K562 (cell line): Measurements from ENCODE around the gene POLD3. TPM values are rescaled to one million over a fixed set of nuclear protein-coding genes. Genes with fewer than 3 reads are reported as not detected.

Source experiments
- ATF6 ChIP-seq: sonication (generic); formaldehyde crosslinking; IDR thresholded peaks from 2 replicates; pipeline ENCODE4 v1.4.0; 2020; ENCODE audit warnings: mild to moderate bottlenecking, missing genetic modification reagents
- CGGBP1 ChIP-seq: fragments of 250-450 bp; sonication (Bioruptor Pico); IDR thresholded peaks from 2 replicates; pipeline ENCODE4 v1.9.0; 2021; ENCODE audit warnings: mild to moderate bottlenecking
- CHD2 ChIP-seq: IDR thresholded peaks from 2 replicates; pipeline ENCODE4 v1.6.1; 2011; ENCODE audit warnings: low read depth, low read length
- DACH1 ChIP-seq: fragments of 450-650 bp; IDR thresholded peaks from 2 replicates; pipeline ENCODE4 v1.6.1; 2018; ENCODE audit not compliant: partially characterized antibody
- POLR2AphosphoS5 ChIP-seq: IDR thresholded peaks from 2 replicates; pipeline ENCODE4 v1.6.1; 2011; ENCODE audit warnings: mild to moderate bottlenecking, low read depth, low read length, moderate library complexity; ENCODE audit not compliant: control insufficient read depth, insufficient read depth
- RERE ChIP-seq: sonication (generic); formaldehyde crosslinking; IDR thresholded peaks from 2 replicates; pipeline ENCODE4 v1.8.0; 2023; ENCODE audit warnings: missing genetic modification reagents, mild to moderate bottlenecking, borderline replicate concordance
- SMAD4 ChIP-seq: fragments of 250-450 bp; sonication (Bioruptor Pico); conservative IDR thresholded peaks from 2 replicates; pipeline ENCODE4 v1.8.0; 2021; ENCODE audit warnings: inconsistent platforms, mild to moderate bottlenecking, moderate library complexity
- STAT6 ChIP-seq: sonication (generic); formaldehyde crosslinking; IDR thresholded peaks from 2 replicates; pipeline ENCODE4 v1.8.1; 2023; ENCODE audit warnings: mild to moderate bottlenecking, missing genetic modification reagents
- TAF7 ChIP-seq: fragments of 450-650 bp; IDR thresholded peaks from 2 replicates; pipeline ENCODE4 v1.6.1; 2016; ENCODE audit warnings: missing genetic modification characterization, missing compliant biosample characterization
- TBP ChIP-seq: optimal IDR thresholded peaks from 2 replicates; pipeline ENCODE3; 2011; ENCODE audit warnings: low read depth, low read length, improper control_type of control experiment
- polyA plus RNA-seq, 8 experiments: library from polyadenylated mRNA; depleted of rRNA in 4 of 8; stranded (reverse) in 5 of 8; unstranded in 3 of 8; fragments of >200 nt; fragmentation: Nextera tagmentation in 2 of 8; fragmentation: Illumina TruSeq in 1 of 8; extraction: Ambion mirVana in 2 of 8; extraction: Trizol in 1 of 8; gene quantifications; 2 replicates each; pipeline versions ENCODE4 v1.2.1 to v1.2.3, GENCODE V29; 2011 to 2014; ENCODE audit warnings: inconsistent platforms in 1 of 8, missing spikeins in 1 of 8
- total RNA-seq, 7 experiments: library from RNA; depleted of rRNA in 6 of 7; stranded (reverse); fragments of >200 nt in 6 of 7; fragmentation: Illumina TruSeq in 2 of 7; extraction: Trizol in 2 of 7; gene quantifications; 2 replicates each; pipeline versions ENCODE4 v1.2.1 to v1.2.3, GENCODE V29; 2011 to 2021; ENCODE audit warnings: low replicate concordance in 1 of 7
- TF ChIP-seq, protein P1 (sequence below): fragments of 250-450 bp; sonication (Bioruptor Pico); IDR thresholded peaks from 2 replicates; pipeline ENCODE4 v1.8.0; 2022; ENCODE audit warnings: inconsistent platforms

The POLD3 gene
- total and polyA plus RNA-seq, 9 of the 15 experiments (the other 6 are each of a cell fraction or from before 2014, with no cell fraction given): 10.6 to 40.1 (median 24.6) TPM

GRCh38 chr11:74615988-74616387 is 23.6 kb downstream of the POLD3 start (continued):
- TF ChIP-seq ATF6 (no peak), TAF7 (tag) (no peak), SMAD4 (CRISPR knock-in tag) (no peak), TBP (no peak), POLR2AphosphoS5 (no peak), CHD2 (no peak), STAT6 (CRISPR knock-in tag) (no peak), DACH1 (no peak), RERE (CRISPR knock-in tag) (no peak), CGGBP1 (CRISPR knock-in tag) (no peak)
- TF ChIP-seq, protein P1, sequence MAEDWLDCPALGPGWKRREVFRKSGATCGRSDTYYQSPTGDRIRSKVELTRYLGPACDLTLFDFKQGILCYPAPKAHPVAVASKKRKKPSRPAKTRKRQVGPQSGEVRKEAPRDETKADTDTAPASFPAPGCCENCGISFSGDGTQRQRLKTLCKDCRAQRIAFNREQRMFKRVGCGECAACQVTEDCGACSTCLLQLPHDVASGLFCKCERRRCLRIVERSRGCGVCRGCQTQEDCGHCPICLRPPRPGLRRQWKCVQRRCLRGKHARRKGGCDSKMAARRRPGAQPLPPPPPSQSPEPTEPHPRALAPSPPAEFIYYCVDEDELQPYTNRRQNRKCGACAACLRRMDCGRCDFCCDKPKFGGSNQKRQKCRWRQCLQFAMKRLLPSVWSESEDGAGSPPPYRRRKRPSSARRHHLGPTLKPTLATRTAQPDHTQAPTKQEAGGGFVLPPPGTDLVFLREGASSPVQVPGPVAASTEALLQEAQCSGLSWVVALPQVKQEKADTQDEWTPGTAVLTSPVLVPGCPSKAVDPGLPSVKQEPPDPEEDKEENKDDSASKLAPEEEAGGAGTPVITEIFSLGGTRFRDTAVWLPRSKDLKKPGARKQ: no peak
